Panc1 (cell line): ENCODE data around the gene EMILIN3. TPM values are rescaled to one million over a fixed set of nuclear protein-coding genes. Genes with fewer than 3 reads are reported as not detected.

Experiments
- ATAC-seq: fragments of 200-7000 bp; cut with Tn5 transposase; 2 replicates; pipeline ENCODE4 v1.9.1; 2020; ENCODE audit warnings: mild to moderate bottlenecking, moderate library complexity
- BruUV-seq: library from RNA; stranded (reverse); fragments of 400-500 nt; replicated peaks from 2 replicates; lab custom pipeline; 2021; lab: Mats Ljungman, UMichigan
- CTCF ChIA-PET: fragments of 300-600 bp; sonication (Branson Sonifier 250); formaldehyde crosslinking; loops from one replicate; lab custom pipeline; 2022; ENCODE audit warnings: antibody characterized with exemption; lab: Charles Lee
- POLR2A ChIA-PET: fragments of 300-600 bp; sonication (Branson Sonifier 250); formaldehyde crosslinking; loops from one replicate; lab custom pipeline; 2022; ENCODE audit warnings: antibody characterized with exemption; lab: Charles Lee
- DNase-seq: peaks from one replicate; pipeline ENCODE4 v3.0.0-alpha.2; 2010; ENCODE audit warnings: low read depth, low spot score
- H3K27ac ChIP-seq: 2 replicates; pipeline ENCODE4 v1.5.1; 2011; ENCODE audit warnings: mild to moderate bottlenecking, low read length, inconsistent platforms
- H3K27me3 ChIP-seq: fragments of 200-500 bp; sonication (Bioruptor generic); 2 replicates; pipeline ENCODE4 v1.6.0; 2014; ENCODE audit warnings: low read length, inconsistent platforms; ENCODE audit not compliant: control insufficient read depth, insufficient read depth
- H3K36me3 ChIP-seq: fragments of 200-500 bp; sonication (Bioruptor generic); 2 replicates; pipeline ENCODE4 v1.5.1; 2014; ENCODE audit warnings: inconsistent platforms, mild to moderate bottlenecking, low read length, moderate library complexity; ENCODE audit not compliant: control insufficient read depth, insufficient read depth
- H3K4me1 ChIP-seq: 2 replicates; pipeline ENCODE4 v1.5.1; 2011; ENCODE audit warnings: inconsistent platforms, mild to moderate bottlenecking, low read length, moderate library complexity; ENCODE audit not compliant: control insufficient read depth, insufficient read depth
- H3K4me3 ChIP-seq, 2 experiments: 2 replicates each; pipeline ENCODE4 v1.5.1; 2011 to 2012; ENCODE audit warnings: low read depth in 2 of 2, low read length in 2 of 2, mild to moderate bottlenecking in 2 of 2, inconsistent platforms in 1 of 2, moderate library complexity in 1 of 2
- H3K9me3 ChIP-seq: fragments of 200-500 bp; sonication (Bioruptor generic); 2 replicates; pipeline ENCODE4 v1.5.1; 2014; ENCODE audit warnings: low read depth, mild to moderate bottlenecking, inconsistent platforms, low read length, moderate library complexity; ENCODE audit not compliant: control insufficient read depth, insufficient read depth
- POLR2AphosphoS5 ChIP-seq: IDR thresholded peaks from 2 replicates; pipeline ENCODE4 v1.6.1; 2012; ENCODE audit warnings: mild to moderate bottlenecking, low read depth, low read length, moderate library complexity
- SIN3A ChIP-seq: IDR thresholded peaks from 2 replicates; pipeline ENCODE4 v1.6.1; 2012; ENCODE audit warnings: low read depth, mild to moderate bottlenecking, low read length, moderate library complexity, borderline replicate concordance; ENCODE audit not compliant: insufficient read depth
- TCF7L2 ChIP-seq: IDR thresholded peaks from 2 replicates; pipeline ENCODE4 v1.6.1; 2011; ENCODE audit warnings: mild to moderate bottlenecking, low read depth, low read length, inconsistent platforms
- in situ Hi-C: cut with HindIII; loops from 2 replicates; pipeline ENCODE4 v1.10.0; 2016; ENCODE audit warnings: low sequenced_read_pairs, low pct_unique_long_range_greater_than_20kb
- intact Hi-C: fragments of 100-400 bp; cut with micrococcal nuclease; formaldehyde crosslinking; loops from one replicate; pipeline ENCODE4 v1.10.0; 2022; ENCODE audit not compliant: unreplicated experiment
- total RNA-seq: library from RNA; stranded (reverse); gene quantifications from one replicate; pipeline ENCODE4 v1.2.1, GENCODE V29; 2021; ENCODE audit not compliant: unreplicated experiment
- TF ChIP-seq, protein P1 (sequence below), 2 experiments: IDR thresholded peaks; 2 replicates each; pipeline ENCODE4 v1.6.1; 2011 to 2012; ENCODE audit warnings: low read depth in 2 of 2, control low read depth in 1 of 2, low read length in 1 of 2, mild to moderate bottlenecking in 1 of 2, moderate library complexity in 1 of 2; ENCODE audit not compliant: insufficient read depth in 1 of 2
- TF ChIP-seq, protein P2 (sequence below): fragments of 450-650 bp; IDR thresholded peaks from 2 replicates; pipeline ENCODE4 v1.5.1; 2017; ENCODE audit warnings: mild to moderate bottlenecking

EMILIN3 gene
- total RNA-seq, 1 experiment from 2014 or later, result 0.54 TPM

DNA sequence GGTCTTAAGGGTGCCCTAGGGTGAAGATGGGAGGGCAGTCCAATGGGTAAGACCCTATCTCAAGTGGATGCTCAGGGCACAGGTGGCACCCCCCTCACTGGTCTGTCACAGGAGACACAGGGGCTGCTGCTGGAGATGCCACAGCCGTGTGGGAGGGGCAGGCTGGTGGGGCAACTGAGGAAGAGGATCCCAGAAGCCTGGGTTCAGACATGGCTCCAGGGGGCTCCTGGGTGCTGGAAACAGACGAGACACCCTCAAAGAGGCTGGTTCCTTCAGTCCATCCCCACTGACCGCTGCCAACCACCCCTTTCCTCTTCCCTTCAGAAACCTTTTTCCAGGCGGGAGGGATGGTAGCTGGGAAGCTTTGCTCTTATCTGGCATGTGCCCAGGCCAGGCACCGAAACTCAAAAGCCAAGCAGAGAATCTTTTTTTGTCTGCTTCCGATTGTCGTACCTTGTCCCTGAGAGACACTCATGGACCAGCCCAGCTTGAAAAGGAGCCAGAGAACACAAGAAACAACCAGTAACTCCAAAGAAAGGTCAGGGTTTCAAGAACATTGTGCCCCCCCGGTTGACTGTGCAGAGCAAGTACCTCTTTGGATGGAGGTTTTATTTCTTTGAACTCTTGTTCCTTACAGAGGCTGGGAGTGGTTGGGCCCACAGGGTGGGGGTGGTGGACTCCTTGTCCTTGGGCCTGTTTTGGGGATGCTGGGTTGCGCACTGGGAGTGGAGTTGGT is 28.5 kb upstream of the EMILIN3 start:
- intact Hi-C loops, result no loop called here
- no peaks in the 10 kb centered on the region for H3K27me3 ChIP-seq
- H3K4me1 ChIP-seq, result peaks cover 11% of the 10 kb centered on the region
- ATAC-seq, result no peak
- in situ Hi-C loops, result no loop called here
- ChIA-PET CTCF (interaction anchor here (0.6 kb wide), 1 partner anchor 54 kb away, joined by 5 read pairs; no protein-coding TSS in a partner anchor), POLR2A (no interaction called here)
- no peaks in the 10 kb centered on the region for H3K9me3 ChIP-seq
- no peak overlapping the region for H3K27ac ChIP-seq
- no peak for DNase-seq
- TF ChIP-seq TCF7L2 (no peak), POLR2AphosphoS5 (no peak), SIN3A (no peak)
- TF ChIP-seq, protein P1, sequence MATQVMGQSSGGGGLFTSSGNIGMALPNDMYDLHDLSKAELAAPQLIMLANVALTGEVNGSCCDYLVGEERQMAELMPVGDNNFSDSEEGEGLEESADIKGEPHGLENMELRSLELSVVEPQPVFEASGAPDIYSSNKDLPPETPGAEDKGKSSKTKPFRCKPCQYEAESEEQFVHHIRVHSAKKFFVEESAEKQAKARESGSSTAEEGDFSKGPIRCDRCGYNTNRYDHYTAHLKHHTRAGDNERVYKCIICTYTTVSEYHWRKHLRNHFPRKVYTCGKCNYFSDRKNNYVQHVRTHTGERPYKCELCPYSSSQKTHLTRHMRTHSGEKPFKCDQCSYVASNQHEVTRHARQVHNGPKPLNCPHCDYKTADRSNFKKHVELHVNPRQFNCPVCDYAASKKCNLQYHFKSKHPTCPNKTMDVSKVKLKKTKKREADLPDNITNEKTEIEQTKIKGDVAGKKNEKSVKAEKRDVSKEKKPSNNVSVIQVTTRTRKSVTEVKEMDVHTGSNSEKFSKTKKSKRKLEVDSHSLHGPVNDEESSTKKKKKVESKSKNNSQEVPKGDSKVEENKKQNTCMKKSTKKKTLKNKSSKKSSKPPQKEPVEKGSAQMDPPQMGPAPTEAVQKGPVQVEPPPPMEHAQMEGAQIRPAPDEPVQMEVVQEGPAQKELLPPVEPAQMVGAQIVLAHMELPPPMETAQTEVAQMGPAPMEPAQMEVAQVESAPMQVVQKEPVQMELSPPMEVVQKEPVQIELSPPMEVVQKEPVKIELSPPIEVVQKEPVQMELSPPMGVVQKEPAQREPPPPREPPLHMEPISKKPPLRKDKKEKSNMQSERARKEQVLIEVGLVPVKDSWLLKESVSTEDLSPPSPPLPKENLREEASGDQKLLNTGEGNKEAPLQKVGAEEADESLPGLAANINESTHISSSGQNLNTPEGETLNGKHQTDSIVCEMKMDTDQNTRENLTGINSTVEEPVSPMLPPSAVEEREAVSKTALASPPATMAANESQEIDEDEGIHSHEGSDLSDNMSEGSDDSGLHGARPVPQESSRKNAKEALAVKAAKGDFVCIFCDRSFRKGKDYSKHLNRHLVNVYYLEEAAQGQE (IDR thresholded peaks at IDR 0.05; ENCODE audit: insufficient read depth in 1 of 2, low read depth in 2 of 2, low read length in 1 of 2), result no peak
- TF ChIP-seq, protein P2, sequence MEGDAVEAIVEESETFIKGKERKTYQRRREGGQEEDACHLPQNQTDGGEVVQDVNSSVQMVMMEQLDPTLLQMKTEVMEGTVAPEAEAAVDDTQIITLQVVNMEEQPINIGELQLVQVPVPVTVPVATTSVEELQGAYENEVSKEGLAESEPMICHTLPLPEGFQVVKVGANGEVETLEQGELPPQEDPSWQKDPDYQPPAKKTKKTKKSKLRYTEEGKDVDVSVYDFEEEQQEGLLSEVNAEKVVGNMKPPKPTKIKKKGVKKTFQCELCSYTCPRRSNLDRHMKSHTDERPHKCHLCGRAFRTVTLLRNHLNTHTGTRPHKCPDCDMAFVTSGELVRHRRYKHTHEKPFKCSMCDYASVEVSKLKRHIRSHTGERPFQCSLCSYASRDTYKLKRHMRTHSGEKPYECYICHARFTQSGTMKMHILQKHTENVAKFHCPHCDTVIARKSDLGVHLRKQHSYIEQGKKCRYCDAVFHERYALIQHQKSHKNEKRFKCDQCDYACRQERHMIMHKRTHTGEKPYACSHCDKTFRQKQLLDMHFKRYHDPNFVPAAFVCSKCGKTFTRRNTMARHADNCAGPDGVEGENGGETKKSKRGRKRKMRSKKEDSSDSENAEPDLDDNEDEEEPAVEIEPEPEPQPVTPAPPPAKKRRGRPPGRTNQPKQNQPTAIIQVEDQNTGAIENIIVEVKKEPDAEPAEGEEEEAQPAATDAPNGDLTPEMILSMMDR, result no peak
- no TSS peak for BruUV-seq
- no peaks in the 10 kb centered on the region for H3K36me3 ChIP-seq
- H3K4me3 ChIP-seq, result no peak overlapping the region

GRCh38 chr20:41394081-41394480 is 27.5 kb upstream of the EMILIN3 start:
- DNase-seq, result no peak
- no peak for ATAC-seq
- Histone ChIP-seq H3K27ac (no peak overlapping the region), H3K4me3 (no peak overlapping the region), H3K4me1 (peaks cover 11% of the 10 kb centered on the region), H3K9me3 (no peaks in the 10 kb centered on the region), H3K36me3 (no peaks in the 10 kb centered on the region), H3K27me3 (no peaks in the 10 kb centered on the region)
- TF ChIP-seq, protein P1 (IDR thresholded peaks at IDR 0.05; ENCODE audit: insufficient read depth in 1 of 2, low read depth in 2 of 2, low read length in 1 of 2), result no peak
- TF ChIP-seq, protein P2, result no peak
- no peak for TF ChIP-seq POLR2AphosphoS5
- TF ChIP-seq SIN3A, result no peak
- no peak for TF ChIP-seq TCF7L2
- ChIA-PET CTCF (no interaction called here), POLR2A (no interaction called here)
- BruUV-seq, result no TSS peak
- in situ Hi-C loops, result no loop called here
- intact Hi-C loops, result no loop called here
